C4-2B (cell line): Measurements from ENCODE around the gene PCSK6.

Source experiments
- H3K27ac ChIP-seq: fragments of 450-650 bp; 2 replicates; pipeline ENCODE4 v1.5.1; 2017
- ZFX ChIP-seq: fragments of 450-650 bp; IDR thresholded peaks from 2 replicates; pipeline ENCODE4 v1.6.1; 2017
- TF ChIP-seq, protein P1 (sequence below): fragments of 450-650 bp; conservative IDR thresholded peaks from 2 replicates; pipeline ENCODE4 v1.5.1; 2017; ENCODE audit warnings: mild to moderate bottlenecking

PCSK6 gene

DNA sequence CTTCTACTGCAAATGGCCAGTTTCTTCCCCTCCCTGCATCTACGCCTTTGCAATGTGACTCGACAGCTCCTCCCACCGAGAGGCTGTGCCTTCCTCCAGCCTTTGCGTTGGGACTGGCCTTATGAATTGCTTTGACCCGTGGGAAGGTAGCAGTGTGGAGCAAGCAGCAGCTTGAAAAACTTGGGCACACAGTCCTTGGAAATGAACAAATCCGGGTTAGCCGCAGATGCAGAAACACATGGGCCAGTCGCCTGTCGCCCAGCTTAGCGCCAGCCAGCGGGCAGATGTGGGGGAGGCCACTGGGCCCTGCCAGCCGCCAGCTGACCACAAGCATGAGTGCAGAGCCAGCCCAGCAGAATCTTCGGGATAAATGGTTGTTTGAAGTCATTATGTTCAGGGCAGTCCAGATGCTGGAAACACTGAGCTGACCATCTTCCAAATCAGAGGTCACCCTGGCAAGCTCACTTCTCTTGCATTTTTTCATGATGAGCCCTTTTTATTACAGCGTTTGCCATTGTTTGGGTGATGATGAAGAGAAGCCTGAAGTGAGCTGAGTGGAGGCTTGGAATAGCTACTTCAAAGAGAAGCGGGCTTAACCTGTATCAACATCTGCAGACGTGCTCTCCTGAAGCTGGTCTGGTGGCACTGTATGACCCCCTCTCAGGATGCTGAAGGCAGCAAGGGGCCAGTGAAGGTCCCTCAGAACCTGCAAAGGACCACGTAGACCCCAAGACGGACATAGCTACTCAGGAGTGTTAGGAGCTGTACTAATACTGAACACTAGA lies 222.0 kb downstream of the PCSK6 start:
- no peak for TF ChIP-seq ZFX
- TF ChIP-seq, protein P1, sequence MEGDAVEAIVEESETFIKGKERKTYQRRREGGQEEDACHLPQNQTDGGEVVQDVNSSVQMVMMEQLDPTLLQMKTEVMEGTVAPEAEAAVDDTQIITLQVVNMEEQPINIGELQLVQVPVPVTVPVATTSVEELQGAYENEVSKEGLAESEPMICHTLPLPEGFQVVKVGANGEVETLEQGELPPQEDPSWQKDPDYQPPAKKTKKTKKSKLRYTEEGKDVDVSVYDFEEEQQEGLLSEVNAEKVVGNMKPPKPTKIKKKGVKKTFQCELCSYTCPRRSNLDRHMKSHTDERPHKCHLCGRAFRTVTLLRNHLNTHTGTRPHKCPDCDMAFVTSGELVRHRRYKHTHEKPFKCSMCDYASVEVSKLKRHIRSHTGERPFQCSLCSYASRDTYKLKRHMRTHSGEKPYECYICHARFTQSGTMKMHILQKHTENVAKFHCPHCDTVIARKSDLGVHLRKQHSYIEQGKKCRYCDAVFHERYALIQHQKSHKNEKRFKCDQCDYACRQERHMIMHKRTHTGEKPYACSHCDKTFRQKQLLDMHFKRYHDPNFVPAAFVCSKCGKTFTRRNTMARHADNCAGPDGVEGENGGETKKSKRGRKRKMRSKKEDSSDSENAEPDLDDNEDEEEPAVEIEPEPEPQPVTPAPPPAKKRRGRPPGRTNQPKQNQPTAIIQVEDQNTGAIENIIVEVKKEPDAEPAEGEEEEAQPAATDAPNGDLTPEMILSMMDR: no peak
- no peak overlapping the region for H3K27ac ChIP-seq

DNA sequence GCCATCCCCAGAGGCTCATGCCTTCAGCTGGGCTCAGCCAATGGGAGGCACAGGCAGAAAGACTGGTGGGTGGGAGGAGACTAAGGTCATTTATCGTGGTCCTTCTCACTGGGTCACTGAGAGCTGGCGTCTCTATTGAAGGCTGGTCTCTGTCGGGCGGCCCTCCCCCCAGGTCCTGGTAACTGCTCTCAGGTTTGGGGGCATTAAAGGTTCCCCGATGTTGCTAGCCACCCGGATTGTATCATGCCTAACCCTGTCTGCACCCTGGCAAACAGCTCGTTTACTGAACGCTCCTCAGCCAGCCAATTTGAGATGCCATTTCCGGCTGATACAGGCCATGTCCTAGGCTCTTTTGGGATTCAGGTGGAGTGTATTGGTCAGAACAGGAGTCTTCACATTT lies 222.7 kb downstream of the PCSK6 start:
- H3K27ac ChIP-seq: no peak overlapping the region
- TF ChIP-seq ZFX: no peak
- TF ChIP-seq, protein P1: no peak

DNA sequence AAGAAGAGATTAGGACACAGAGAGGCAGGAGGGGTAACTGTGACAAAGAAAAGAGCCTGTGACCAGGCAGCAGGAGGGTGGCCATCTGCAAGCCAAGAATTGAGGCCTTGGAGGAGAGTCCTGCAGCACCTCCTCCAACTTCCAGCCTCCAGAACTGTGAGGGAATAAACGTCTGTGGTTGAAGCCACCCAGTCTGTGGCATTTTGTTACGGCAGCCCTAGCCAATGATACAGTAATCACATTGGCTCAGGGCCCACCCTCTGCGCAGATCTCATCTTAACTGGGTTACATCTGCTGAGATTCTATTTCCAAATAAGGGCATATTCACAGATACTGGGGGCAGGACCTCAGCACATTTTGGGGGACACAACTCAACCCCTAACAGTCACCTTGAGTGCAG lies 223.5 kb downstream of the PCSK6 start:
- H3K27ac ChIP-seq: no peak overlapping the region
- TF ChIP-seq, protein P1: no peak
- no peak for TF ChIP-seq ZFX

DNA sequence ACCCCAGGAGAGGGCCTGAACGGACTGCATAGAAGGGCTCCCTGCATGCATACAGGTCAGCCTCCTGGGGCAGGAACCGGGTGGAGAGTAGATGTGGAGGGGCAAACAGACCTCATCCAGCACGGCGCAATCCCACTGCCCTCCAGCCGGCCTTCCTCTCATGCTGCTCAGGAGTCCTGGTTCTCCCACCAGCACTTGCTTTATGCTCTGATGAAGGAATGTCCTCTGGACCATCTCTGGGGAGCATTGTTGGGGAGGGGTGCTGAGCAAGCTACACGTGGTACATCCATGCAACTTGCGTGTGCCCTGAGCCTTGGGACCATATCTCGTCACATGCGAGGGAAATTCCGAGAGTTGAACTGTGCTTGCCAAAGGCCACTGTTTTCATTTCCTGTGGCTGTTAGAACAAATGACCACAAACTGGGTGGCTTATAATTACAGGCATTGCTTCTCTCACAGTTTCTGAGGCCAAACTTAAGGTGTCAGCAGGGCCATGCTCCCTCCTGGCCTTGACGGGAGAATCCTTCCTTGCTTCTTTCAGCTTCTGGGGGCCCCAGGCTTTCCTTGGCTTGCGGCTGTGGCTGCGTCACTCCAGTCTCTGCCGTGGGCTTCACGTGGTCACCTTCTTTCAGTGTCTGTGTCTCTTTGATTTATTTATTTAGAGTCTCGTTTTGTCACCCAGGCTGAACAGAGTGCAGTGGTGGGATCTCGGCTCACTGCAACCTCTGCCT lies 224.4 kb downstream of the PCSK6 start:
- no peak overlapping the region for H3K27ac ChIP-seq
- TF ChIP-seq, protein P1: no peak
- no peak for TF ChIP-seq ZFX

DNA sequence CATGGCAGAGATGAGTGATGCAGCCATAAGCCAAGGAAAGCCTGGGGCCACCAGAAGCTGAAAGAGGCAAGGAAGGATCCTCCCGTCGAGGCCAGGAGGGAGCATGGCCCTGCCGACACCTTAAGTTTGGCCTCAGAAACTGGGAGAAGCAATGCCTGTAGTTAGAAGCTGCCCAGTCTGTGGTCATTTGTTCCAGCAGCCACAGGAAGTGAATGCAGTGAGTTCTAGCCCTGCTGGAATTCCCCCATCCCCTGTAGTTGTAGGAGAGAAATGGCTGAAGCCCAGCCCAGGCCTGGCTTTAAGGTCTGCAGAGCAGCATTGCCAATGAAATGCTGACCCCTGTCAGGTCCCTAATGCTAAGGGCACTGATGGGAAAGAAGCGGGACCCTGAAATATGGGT lies 225.5 kb downstream of the PCSK6 start:
- TF ChIP-seq, protein P1: no peak
- TF ChIP-seq ZFX: no peak
- H3K27ac ChIP-seq: no peak overlapping the region

DNA sequence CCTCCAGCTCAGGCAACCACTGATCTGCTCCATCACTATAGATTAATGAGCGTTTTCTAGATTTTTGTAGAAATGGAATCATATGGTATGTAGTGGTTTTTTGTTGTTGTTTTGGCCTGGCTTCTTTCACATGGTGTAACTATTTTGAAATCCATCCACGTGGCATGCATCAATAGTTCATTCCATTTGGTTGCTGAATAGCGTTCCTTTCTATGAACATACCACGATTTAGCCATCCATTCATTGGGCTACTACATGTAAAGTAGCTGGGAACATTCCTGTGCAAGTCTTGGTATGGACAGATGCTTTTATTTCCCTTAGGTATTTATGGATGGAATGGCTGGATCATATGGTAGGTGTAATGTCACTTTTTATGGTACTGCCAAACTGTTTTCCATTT lies 227.0 kb downstream of the PCSK6 start:
- H3K27ac ChIP-seq: no peak overlapping the region
- TF ChIP-seq ZFX: no peak
- TF ChIP-seq, protein P1: no peak
